K562 (cell line): Measurements from ENCODE around the gene SLC22A7. TPM values are rescaled to one million over a fixed set of nuclear protein-coding genes. Genes with fewer than 3 reads are reported as not detected.

Experiments
- CBFA2T3 ChIP-seq: fragments of 450-650 bp; IDR thresholded peaks from 2 replicates; pipeline ENCODE4 v1.6.1; 2017
- CHCHD3 ChIP-seq: fragments of 250-450 bp; sonication (Bioruptor Pico); IDR thresholded peaks from 2 replicates; pipeline ENCODE4 v2.1.2; 2022; ENCODE audit warnings: mild to moderate bottlenecking
- ELF2 ChIP-seq: fragments of 250-450 bp; sonication (Bioruptor Pico); IDR thresholded peaks from 2 replicates; pipeline ENCODE4 v1.5.0; 2021; ENCODE audit warnings: mild to moderate bottlenecking
- FOSL1 ChIP-seq: fragments of 200-800 bp; sonication (Bioruptor generic); conservative IDR thresholded peaks from 2 replicates; pipeline ENCODE4 v1.6.1; 2016; ENCODE audit warnings: missing genetic modification characterization, missing compliant biosample characterization
- FOXM1 ChIP-seq, 2 experiments: fragments of 450-650 bp in 1 of 2; sonication (generic) in 1 of 2; formaldehyde crosslinking in 1 of 2; IDR thresholded peaks; 2 replicates each; pipeline versions ENCODE4 v1.6.1 to v1.9.0; 2017 to 2022; ENCODE audit warnings: low read depth in 2 of 2, mild to moderate bottlenecking in 2 of 2, missing genetic modification reagents in 1 of 2, moderate library complexity in 1 of 2
- GABPB1 ChIP-seq: sonication (generic); formaldehyde crosslinking; IDR thresholded peaks from 2 replicates; pipeline ENCODE4 v1.8.0; 2022; ENCODE audit warnings: mild to moderate bottlenecking, missing genetic modification reagents
- GTF2F1 ChIP-seq: IDR thresholded peaks from 2 replicates; pipeline ENCODE4 v1.6.1; 2011; ENCODE audit warnings: low read depth, low read length, improper control_type of control experiment
- KAT7 ChIP-seq: sonication (generic); formaldehyde crosslinking; IDR thresholded peaks from 2 replicates; pipeline ENCODE4 v1.8.0; 2022; ENCODE audit warnings: missing genetic modification reagents, mild to moderate bottlenecking, borderline replicate concordance
- RBM39 ChIP-seq: fragments of 200-400 bp; formaldehyde crosslinking; optimal IDR thresholded peaks from 2 replicates; pipeline ENCODE3; 2018; ENCODE audit warnings: low read depth, low read length
- RFX1 ChIP-seq: fragments of 450-650 bp; IDR thresholded peaks from 2 replicates; pipeline ENCODE4 v1.6.1; 2016; ENCODE audit warnings: mild to moderate bottlenecking, moderate library complexity
- TBP ChIP-seq: optimal IDR thresholded peaks from 2 replicates; pipeline ENCODE3; 2011; ENCODE audit warnings: low read depth, low read length, improper control_type of control experiment
- ZC3H11A ChIP-seq: IDR thresholded peaks from 2 replicates; pipeline ENCODE4 v1.6.1; 2012; ENCODE audit warnings: low read depth, low read length, improper control_type of control experiment
- ZNF699 ChIP-seq: fragments of 250-450 bp; sonication (Bioruptor Pico); IDR thresholded peaks from 2 replicates; pipeline ENCODE4 v1.8.0; 2021; ENCODE audit warnings: mild to moderate bottlenecking, moderate library complexity; ENCODE audit not compliant: insufficient replicate concordance
- polyA plus RNA-seq, 8 experiments: library from polyadenylated mRNA; depleted of rRNA in 4 of 8; stranded (reverse) in 5 of 8; unstranded in 3 of 8; fragments of >200 nt; fragmentation: Nextera tagmentation in 2 of 8; fragmentation: Illumina TruSeq in 1 of 8; extraction: Ambion mirVana in 2 of 8; extraction: Trizol in 1 of 8; gene quantifications; 2 replicates each; pipeline versions ENCODE4 v1.2.1 to v1.2.3, GENCODE V29; 2011 to 2014; ENCODE audit warnings: inconsistent platforms in 1 of 8, missing spikeins in 1 of 8
- total RNA-seq, 7 experiments: library from RNA; depleted of rRNA in 6 of 7; stranded (reverse); fragments of >200 nt in 6 of 7; fragmentation: Illumina TruSeq in 2 of 7; extraction: Trizol in 2 of 7; gene quantifications; 2 replicates each; pipeline versions ENCODE4 v1.2.1 to v1.2.3, GENCODE V29; 2011 to 2021; ENCODE audit warnings: low replicate concordance in 1 of 7
- TF ChIP-seq, protein P1 (sequence below): fragments of 150-350 bp; IDR thresholded peaks from 2 replicates; pipeline ENCODE4 v1.6.1; 2014; ENCODE audit warnings: low read depth, mild to moderate bottlenecking, low read length, borderline replicate concordance
- TF ChIP-seq, protein P2 (sequence below): sonication (generic); formaldehyde crosslinking; IDR thresholded peaks from 2 replicates; pipeline ENCODE4 v1.8.0; 2023; ENCODE audit warnings: missing genetic modification reagents, mild to moderate bottlenecking, borderline replicate concordance
- TF ChIP-seq, protein P3 (sequence below): fragments of 250-450 bp; sonication (Bioruptor Pico); IDR thresholded peaks from 2 replicates; pipeline ENCODE4 v1.5.0; 2021; ENCODE audit warnings: mild to moderate bottlenecking, moderate library complexity
- TF ChIP-seq, protein P4 (sequence below): fragments of 250-450 bp; sonication (Bioruptor Pico); IDR thresholded peaks from 2 replicates; pipeline ENCODE4 v1.8.0; 2021; ENCODE audit warnings: moderate library complexity, mild to moderate bottlenecking, inconsistent platforms

SLC22A7 gene
- total and polyA plus RNA-seq, 9 of the 15 experiments (the other 6 are each of a cell fraction or from before 2014, with no cell fraction given): not detected

DNA sequence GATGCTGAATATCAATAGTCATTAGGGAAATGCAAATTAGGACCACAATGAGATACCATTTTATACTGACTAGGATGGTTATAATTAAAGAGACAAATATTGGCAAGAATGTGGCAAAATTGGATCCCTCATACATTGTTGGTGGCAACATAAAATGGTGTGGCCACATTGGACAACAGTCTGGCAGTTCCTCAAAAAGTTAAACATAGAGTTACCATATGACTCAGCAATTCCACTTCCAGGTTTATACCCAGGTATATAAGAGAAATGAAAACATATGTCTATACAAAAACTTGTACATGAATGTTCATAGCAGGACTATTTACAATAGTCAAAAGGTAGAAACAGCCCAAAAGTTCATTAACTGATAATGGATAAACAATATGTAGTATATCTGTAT, 12.6 kb downstream of the SLC22A7 start (continued):
- TF ChIP-seq, protein P1, sequence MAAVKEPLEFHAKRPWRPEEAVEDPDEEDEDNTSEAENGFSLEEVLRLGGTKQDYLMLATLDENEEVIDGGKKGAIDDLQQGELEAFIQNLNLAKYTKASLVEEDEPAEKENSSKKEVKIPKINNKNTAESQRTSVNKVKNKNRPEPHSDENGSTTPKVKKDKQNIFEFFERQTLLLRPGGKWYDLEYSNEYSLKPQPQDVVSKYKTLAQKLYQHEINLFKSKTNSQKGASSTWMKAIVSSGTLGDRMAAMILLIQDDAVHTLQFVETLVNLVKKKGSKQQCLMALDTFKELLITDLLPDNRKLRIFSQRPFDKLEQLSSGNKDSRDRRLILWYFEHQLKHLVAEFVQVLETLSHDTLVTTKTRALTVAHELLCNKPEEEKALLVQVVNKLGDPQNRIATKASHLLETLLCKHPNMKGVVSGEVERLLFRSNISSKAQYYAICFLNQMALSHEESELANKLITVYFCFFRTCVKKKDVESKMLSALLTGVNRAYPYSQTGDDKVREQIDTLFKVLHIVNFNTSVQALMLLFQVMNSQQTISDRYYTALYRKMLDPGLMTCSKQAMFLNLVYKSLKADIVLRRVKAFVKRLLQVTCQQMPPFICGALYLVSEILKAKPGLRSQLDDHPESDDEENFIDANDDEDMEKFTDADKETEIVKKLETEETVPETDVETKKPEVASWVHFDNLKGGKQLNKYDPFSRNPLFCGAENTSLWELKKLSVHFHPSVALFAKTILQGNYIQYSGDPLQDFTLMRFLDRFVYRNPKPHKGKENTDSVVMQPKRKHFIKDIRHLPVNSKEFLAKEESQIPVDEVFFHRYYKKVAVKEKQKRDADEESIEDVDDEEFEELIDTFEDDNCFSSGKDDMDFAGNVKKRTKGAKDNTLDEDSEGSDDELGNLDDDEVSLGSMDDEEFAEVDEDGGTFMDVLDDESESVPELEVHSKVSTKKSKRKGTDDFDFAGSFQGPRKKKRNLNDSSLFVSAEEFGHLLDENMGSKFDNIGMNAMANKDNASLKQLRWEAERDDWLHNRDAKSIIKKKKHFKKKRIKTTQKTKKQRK: no peak
- no peak for TF ChIP-seq GABPB1 (CRISPR knock-in tag)
- no peak for TF ChIP-seq RBM39
- TF ChIP-seq RFX1: no peak
- TF ChIP-seq ZC3H11A: no peak
- peak; percentile 30; the same call in 1 of the 2 replicates for TF ChIP-seq FOSL1
- no peak for TF ChIP-seq CHCHD3 (CRISPR knock-in tag)
- no peak for TF ChIP-seq CBFA2T3
- TF ChIP-seq, protein P2, sequence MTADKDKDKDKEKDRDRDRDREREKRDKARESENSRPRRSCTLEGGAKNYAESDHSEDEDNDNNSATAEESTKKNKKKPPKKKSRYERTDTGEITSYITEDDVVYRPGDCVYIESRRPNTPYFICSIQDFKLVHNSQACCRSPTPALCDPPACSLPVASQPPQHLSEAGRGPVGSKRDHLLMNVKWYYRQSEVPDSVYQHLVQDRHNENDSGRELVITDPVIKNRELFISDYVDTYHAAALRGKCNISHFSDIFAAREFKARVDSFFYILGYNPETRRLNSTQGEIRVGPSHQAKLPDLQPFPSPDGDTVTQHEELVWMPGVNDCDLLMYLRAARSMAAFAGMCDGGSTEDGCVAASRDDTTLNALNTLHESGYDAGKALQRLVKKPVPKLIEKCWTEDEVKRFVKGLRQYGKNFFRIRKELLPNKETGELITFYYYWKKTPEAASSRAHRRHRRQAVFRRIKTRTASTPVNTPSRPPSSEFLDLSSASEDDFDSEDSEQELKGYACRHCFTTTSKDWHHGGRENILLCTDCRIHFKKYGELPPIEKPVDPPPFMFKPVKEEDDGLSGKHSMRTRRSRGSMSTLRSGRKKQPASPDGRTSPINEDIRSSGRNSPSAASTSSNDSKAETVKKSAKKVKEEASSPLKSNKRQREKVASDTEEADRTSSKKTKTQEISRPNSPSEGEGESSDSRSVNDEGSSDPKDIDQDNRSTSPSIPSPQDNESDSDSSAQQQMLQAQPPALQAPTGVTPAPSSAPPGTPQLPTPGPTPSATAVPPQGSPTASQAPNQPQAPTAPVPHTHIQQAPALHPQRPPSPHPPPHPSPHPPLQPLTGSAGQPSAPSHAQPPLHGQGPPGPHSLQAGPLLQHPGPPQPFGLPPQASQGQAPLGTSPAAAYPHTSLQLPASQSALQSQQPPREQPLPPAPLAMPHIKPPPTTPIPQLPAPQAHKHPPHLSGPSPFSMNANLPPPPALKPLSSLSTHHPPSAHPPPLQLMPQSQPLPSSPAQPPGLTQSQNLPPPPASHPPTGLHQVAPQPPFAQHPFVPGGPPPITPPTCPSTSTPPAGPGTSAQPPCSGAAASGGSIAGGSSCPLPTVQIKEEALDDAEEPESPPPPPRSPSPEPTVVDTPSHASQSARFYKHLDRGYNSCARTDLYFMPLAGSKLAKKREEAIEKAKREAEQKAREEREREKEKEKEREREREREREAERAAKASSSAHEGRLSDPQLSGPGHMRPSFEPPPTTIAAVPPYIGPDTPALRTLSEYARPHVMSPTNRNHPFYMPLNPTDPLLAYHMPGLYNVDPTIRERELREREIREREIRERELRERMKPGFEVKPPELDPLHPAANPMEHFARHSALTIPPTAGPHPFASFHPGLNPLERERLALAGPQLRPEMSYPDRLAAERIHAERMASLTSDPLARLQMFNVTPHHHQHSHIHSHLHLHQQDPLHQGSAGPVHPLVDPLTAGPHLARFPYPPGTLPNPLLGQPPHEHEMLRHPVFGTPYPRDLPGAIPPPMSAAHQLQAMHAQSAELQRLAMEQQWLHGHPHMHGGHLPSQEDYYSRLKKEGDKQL (CRISPR knock-in tag): no peak
- no peak for TF ChIP-seq TBP
- no peak for TF ChIP-seq KAT7 (CRISPR knock-in tag)
- no peak for TF ChIP-seq ZNF699 (CRISPR knock-in tag)
- no peak for TF ChIP-seq ELF2
- TF ChIP-seq GTF2F1: no peak
- TF ChIP-seq FOXM1 (IDR thresholded peaks at IDR 0.05; ENCODE audit: low read depth): no peak
- no peak for TF ChIP-seq FOXM1 (CRISPR knock-in tag; IDR thresholded peaks at IDR 0.05; ENCODE audit: low read depth)
- TF ChIP-seq, protein P3, sequence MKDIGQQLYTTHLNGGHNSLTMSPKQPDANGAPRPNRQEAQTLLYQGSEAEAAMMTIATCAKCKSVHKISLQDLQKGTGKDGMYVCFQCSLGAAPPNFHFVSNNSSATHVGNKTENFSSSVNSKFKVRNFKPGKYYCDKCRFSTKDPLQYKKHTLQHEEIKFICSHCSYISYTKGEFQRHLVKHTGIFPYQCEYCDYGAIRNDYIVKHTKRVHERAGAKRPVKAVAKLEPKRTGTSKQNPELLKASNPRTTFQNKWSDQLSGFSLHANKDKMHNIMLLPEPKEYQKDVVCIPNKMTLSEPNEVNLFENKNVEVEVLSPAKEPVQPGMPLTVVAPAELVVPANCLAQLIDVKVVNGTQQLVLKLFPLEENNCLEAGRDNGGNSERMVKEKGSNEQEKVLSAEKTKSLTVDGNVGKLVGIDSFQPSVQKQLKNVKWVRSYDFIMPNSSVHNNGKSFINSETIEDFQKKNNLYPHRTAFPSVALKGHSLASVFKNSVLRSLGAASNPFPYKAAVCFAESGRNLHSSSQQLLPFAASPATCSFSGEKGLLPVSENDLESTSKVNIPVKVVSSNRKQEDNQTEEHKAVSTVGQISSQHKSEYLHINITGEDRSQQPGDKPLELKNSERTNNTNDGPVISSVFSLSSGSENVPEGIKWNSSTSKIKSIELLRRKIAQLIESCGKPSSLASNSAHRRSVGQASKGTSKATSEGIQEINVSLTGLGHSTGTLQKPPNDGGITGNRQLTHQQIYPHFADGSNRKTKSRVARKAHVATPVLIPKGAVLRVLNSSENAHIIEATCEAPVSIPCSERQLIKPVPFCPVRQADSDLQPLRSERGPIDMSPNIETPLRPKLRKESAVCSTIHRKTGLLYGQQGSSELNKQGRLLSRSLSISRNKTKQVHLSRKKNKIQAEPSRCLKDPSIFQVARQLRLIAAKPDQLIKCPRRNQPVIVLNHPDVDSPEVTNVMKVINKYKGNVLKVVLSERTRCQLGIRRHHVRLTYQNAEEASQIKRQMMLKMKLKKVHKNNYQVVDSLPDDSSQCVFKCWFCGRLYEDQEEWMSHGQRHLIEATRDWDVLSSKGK (CRISPR knock-in tag): no peak
- TF ChIP-seq, protein P4, sequence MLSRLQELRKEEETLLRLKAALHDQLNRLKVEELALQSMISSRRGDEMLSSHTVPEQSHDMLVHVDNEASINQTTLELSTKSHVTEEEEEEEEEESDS: no peak
